GM12873 (cell line): ENCODE measurements around the gene SSC4D.

ENCODE experiments used
- CTCF ChIP-seq: IDR thresholded peaks from 2 replicates; pipeline ENCODE4 v1.5.1; 2012; ENCODE audit warnings: low read depth, mild to moderate bottlenecking, moderate library complexity, low read length, control low read depth; ENCODE audit not compliant: insufficient read depth; ENCODE audit errors: missing control alignments

The SSC4D gene

DNA sequence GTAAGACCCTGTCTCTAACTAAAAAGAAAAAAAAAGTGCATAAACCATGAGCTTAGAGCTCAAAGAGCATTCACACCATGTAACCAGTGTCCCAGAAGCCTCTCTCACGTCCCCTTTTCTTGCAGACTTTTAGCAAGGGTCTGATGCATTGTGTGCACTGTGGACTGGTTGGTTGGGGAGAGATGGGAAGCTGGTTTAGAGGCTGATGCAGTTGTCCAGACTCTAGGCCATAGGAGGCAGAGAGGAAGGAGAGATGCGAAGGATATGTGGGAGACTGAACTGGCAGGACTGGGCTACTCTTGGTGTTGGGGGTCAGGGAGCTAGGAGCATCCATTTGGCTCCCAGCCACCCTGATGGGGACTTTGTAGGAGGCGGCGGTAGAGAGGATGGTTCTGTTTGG lies 1.8 kb downstream of the SSC4D start:
- TF ChIP-seq CTCF = no peak

DNA sequence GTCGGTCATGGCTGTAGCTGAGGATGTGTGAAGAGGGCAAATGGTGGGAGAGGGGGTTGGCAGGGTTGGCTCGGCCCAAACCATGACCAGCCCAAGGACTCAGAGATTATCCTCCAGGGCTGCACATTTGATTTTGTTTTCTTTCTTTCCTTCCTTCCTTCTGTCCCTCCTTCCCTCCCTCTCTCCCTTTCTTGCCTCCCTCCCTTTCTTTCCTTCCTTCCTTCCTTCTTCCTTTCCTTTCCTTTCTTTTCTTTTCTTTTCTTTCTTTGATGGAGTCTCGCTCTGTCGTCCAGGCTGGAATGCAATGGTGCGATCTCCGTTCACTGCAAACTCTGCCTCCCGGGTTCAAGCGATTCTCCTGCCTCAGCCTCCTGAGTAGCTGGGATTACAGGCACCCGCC lies 3.8 kb downstream of the SSC4D start:
- no peak for TF ChIP-seq CTCF

DNA sequence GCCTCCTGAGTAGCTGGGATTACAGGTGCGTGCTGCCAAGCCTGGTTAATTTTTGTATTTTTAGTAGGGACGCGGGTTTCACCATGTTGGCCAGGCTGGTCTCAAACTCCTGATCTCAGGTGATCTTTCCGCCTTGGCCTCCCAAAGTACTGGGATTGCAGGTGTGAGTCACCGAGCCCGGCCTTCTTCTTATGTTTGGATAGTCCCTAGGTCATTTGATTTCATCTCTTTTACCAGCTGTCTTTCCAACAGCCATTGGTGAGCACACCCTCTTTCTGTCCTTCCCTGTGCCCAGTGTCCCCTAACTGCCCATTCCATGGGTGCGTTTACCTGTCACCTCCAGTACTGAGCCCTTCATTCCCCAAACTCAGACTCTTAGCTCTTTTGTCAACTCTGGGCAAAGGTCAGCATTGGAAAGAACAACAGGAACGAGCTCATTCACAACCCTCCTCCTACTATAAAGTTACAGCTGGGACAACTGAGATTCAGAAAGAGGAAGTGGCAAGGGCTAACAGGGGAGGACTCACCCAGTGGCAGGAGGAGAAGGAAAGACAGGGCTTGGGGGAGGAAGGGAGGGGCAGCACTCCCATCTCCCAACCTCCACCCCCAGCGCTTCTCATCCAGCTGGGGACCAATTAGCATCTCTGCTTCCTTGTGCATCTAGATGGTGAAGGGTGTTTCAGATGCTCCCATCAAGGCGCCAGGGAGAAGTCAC lies 5.6 kb downstream of the SSC4D start:
- TF ChIP-seq CTCF = no peak

GRCh38 chr7:76400248-76400647 lies 9.2 kb downstream of the SSC4D start:
- no peak for TF ChIP-seq CTCF

DNA sequence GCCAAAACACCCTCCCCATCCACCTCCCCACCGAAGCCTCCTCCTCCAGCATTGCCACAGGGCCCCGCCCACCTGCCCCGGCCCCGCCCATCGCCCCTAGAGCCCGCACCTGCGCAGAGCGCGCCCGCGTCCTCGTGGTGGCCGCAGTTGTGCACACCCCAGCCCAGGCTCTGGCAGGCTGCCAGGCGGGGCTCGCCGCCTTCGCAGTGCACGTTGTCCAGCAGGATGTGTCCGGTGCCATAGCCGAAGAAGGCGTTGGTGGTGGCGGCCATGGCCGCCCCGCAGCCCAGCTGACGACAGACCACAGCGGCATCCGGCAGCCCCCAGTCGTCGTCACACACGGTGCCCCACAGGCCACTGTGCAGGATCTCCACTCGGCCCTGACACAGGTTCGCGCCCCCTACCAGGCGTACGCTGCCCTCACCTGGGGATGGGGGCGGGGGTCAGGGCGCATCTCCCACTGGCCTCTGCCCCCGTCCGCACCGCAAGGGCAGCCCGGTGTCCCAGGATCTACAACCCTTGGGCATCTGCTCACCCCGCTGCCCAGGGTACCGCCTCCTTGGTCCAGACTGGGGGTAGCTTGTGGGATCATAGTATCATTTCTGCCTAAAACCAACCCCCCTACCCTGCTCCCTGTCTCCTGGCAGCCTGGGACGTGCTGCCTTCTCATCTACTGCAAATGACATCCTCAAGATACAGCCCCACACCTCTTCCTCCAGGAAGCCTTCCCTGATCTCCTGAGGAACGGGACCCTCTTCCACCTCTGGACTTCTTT lies 11.9 kb downstream of the SSC4D start:
- no peak for TF ChIP-seq CTCF

DNA sequence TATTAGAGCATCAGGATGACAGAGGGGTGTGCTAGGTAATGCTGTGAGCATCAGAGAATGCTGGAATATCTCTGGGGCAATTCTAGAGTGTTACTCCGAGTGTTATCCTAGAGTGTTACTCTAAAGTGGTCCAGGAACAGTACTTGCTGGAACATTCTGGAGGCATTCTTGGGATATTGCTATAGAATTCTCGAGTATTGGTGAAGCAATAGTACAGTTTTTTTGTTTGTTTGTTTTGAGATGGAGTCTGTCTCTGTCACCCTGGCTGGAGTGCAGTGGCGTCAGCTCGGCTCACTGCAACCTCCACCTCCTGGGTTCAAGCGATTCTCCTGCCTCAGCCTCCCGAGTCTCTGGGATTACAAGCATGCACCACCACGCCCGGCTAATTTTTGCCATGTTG lies 12.6 kb downstream of the SSC4D start:
- TF ChIP-seq CTCF = no peak

- no peak for TF ChIP-seq CTCF
Measured at GRCh38 chr7:76395965-76396726, 13.4 kb downstream of the SSC4D start.
